GM06990 (cell line): ENCODE measurements around the gene GPN2.

Experiments used
- DNase-seq: peaks from one replicate; pipeline ENCODE4 v3.0.0-alpha.2; 2011; ENCODE audit not compliant: insufficient read length; ENCODE audit errors: extremely low read depth
- H3K27me3 ChIP-seq: replicated peaks from 2 replicates; pipeline ENCODE4 v1.6.0; 2011; ENCODE audit warnings: low read length; ENCODE audit not compliant: control insufficient read depth, insufficient read depth
- H3K36me3 ChIP-seq: 2 replicates; pipeline ENCODE4 v1.5.1; 2011; ENCODE audit warnings: low read length; ENCODE audit not compliant: control insufficient read depth, insufficient read depth
- H3K4me3 ChIP-seq: replicated peaks from 2 replicates; pipeline ENCODE4 v1.5.1; 2011; ENCODE audit warnings: low read depth, mild to moderate bottlenecking, control low read depth, low read length
- CTCF ChIP-seq: IDR thresholded peaks from 2 replicates; pipeline ENCODE4 v1.5.1; 2011; ENCODE audit warnings: low read length, control low read depth, mild to moderate bottlenecking, inconsistent platforms; ENCODE audit not compliant: insufficient read depth, poor library complexity, severe bottlenecking

Gene GPN2

GRCh38 chr1:26923711-26924110, 33.6 kb upstream of the GPN2 start:
- Histone ChIP-seq H3K36me3 (peaks cover 13% of the 10 kb centered on the region), H3K4me3 (no peak overlapping the region)

GRCh38 chr1:26922901-26923300, 32.8 kb upstream of the GPN2 start:
- TF ChIP-seq CTCF: no peak
- peaks cover 13% of the 10 kb centered on the region for H3K36me3 ChIP-seq
- H3K4me3 ChIP-seq: peak overlapping the region; percentile 89
- DNase-seq: no peak
- H3K27me3 ChIP-seq: no peaks in the 10 kb centered on the region

More at GRCh38 chr1:26923711-26924110, 33.6 kb upstream of the GPN2 start:
- H3K27me3 ChIP-seq: no peaks in the 10 kb centered on the region
- no peak for DNase-seq
- no peak for TF ChIP-seq CTCF

- peaks cover 11% of the 10 kb centered on the region for H3K36me3 ChIP-seq
- H3K27me3 ChIP-seq: no peaks in the 10 kb centered on the region
- no peak for TF ChIP-seq CTCF
- peak overlapping the region; percentile 89 for H3K4me3 ChIP-seq
- DNase-seq: no peak
Measured at GRCh38 chr1:26922431-26922729, 32.3 kb upstream of the GPN2 start.

- Histone ChIP-seq H3K27me3 (no peaks in the 10 kb centered on the region), H3K4me3 (peak within 1 kb of the TSS; percentile 89), H3K36me3 (peaks cover 8% of the 10 kb centered on the region)
- TF ChIP-seq CTCF: no peak
- DNase-seq: peak; percentile 98
Measured at GRCh38 chr1:26921540-26922430, 31.7 kb upstream of the GPN2 start, which contains the start of gene NUDC. NUDC (plus strand) TSS chr1:26921743; CDS start chr1:26921849, 106 bp downstream.

- H3K27me3 ChIP-seq: no peaks in the 10 kb centered on the region
- peak overlapping the region; percentile 47 for H3K4me3 ChIP-seq
- DNase-seq: no peak
- H3K36me3 ChIP-seq: peaks cover 8% of the 10 kb centered on the region
- no peak for TF ChIP-seq CTCF
Measured at GRCh38 chr1:26921126-26921539, 31.1 kb upstream of the GPN2 start.
